NOMO-1 treated with dmso at 0.1 percent for 144 hours (cell line): ENCODE results near the gene DMRT2.

Experiments used
- DNase-seq: peaks from one replicate; lab custom pipeline; 2025; ENCODE audit not compliant: unreplicated experiment; lab: John Stamatoyannopoulos, UW

DMRT2 gene

GRCh38 chr9:1086517-1086916 is 36.4 kb downstream of the DMRT2 start:
- no peak for DNase-seq

- DNase-seq = no peak
These were observed 37.1 kb downstream of the DMRT2 start for GRCh38 chr9:1087120-1087881.

GRCh38 chr9:1094749-1095148 is 44.6 kb downstream of the DMRT2 start:
- DNase-seq = no peak

GRCh38 chr9:1096155-1096964 is 46.2 kb downstream of the DMRT2 start:
- no peak for DNase-seq

- DNase-seq = no peak
These were observed 48.4 kb downstream of the DMRT2 start for GRCh38 chr9:1098551-1098950.

GRCh38 chr9:1100201-1100600 is 50.0 kb downstream of the DMRT2 start:
- no peak for DNase-seq

- no peak for DNase-seq
These were observed 50.8 kb downstream of the DMRT2 start for GRCh38 chr9:1100945-1101344.

GRCh38 chr9:1101846-1102641 is 51.9 kb downstream of the DMRT2 start:
- DNase-seq = no peak

GRCh38 chr9:1102642-1102970 is 52.4 kb downstream of the DMRT2 start:
- DNase-seq = no peak
